Lower leg skin (tissue), 3 donors: ENCODE measurements around the gene CPA2.

ENCODE experiments used
- CTCF ChIP-seq, 3 donors: fragments of 450-650 bp; IDR thresholded peaks; one replicate each; pipeline ENCODE4 v1.5.1; 2016; ENCODE audit warnings: antibody characterized with exemption in 3 of 3, mild to moderate bottlenecking in 3 of 3, moderate library complexity in 2 of 3
- POLR2A ChIP-seq, 2 donors: fragments of 450-650 bp; IDR thresholded peaks; one replicate each; pipeline ENCODE4 v1.6.1; 2016 to 2017; ENCODE audit warnings: antibody characterized with exemption in 2 of 2, mild to moderate bottlenecking in 1 of 2, moderate library complexity in 1 of 2

DNA sequence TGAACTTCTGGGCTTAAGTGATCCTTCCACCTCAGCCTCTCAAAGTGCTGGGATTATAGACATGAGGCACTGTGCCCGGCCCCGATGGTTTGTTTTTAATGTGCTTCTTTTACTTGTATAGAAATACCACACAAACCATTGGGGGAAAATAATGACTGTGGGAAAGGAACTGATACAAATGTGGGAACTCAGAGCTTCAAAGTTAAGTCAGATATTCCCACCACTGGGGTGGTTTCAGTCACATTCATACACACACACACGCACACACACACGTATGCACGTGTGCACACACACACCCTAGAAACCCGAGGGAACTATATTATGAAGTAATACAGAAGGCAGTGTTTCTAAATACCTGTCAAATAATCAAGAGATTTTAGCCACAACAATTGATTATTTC is 43.3 kb downstream of the CPA2 start:
- TF ChIP-seq CTCF (IDR thresholded peaks at IDR 0.05) (no peak), POLR2A (IDR thresholded peaks at IDR 0.05) (no peak)
